Skeletal muscle satellite cell (primary cell): Measurements from ENCODE around the gene DLG4.
"Not testable (repeated sequence)": the region's sequence is repeated elsewhere in the genome, so short reads cannot be mapped to it uniquely, and the experiment has no call there.

Experiments
- H3K27me3 ChIP-seq: 2 replicates; pipeline ENCODE4 v1.7.0; 2013; ENCODE audit warnings: low read length; ENCODE audit not compliant: control insufficient read depth, insufficient read depth
- H3K36me3 ChIP-seq: 2 replicates; pipeline ENCODE4 v1.7.0; 2013; ENCODE audit warnings: mild to moderate bottlenecking, control low read depth, low read length; ENCODE audit not compliant: insufficient read depth
- H3K4me1 ChIP-seq: 2 replicates; pipeline ENCODE4 v1.7.0; 2013; ENCODE audit warnings: low read length; ENCODE audit not compliant: control insufficient read depth, insufficient read depth
- H3K4me2 ChIP-seq: 2 replicates; pipeline ENCODE4 v1.7.0; 2013; ENCODE audit warnings: mild to moderate bottlenecking, low read length
- H3K4me3 ChIP-seq: 2 replicates; pipeline ENCODE4 v1.7.0; 2013; ENCODE audit warnings: low read length
- H3K9ac ChIP-seq: 2 replicates; pipeline ENCODE4 v1.7.0; 2013; ENCODE audit warnings: mild to moderate bottlenecking, low read depth, low read length, moderate library complexity
- H3K9me3 ChIP-seq: replicated peaks from 2 replicates; pipeline ENCODE4 v1.7.0; 2013; ENCODE audit warnings: mild to moderate bottlenecking, control low read depth, low read length

Gene DLG4

DNA sequence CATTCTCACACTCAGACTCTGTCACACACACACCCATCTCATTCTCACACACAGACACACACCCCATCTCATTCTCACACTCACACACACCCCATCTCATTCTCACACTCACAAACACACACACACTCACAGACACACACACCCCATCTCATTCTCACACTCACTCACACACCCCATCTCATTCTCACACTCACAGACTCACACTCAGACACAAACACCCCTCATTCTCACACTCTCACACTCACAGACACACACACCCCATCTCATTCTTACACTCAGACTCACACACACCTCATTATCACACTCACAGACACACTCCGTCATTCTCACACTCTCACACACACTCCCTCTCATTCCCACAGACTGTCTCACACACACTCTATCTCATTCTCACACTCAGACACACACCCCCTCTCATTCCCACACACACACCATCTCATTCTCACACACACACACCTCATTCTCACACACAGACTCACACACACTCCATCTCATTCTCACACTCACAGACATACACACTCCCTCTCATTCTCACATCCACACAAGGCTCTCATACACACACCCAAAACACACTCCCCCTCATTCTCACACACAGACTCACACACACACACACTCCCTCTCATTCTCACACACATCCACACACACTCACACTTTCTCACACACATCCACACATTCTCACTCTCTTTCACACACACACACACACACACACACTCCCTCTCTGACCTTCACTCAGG lies 43.4 kb downstream of the DLG4 start:
- Histone ChIP-seq H3K4me3 (no peak overlapping the region), H3K4me1 (peaks cover 20% of the 10 kb centered on the region), H3K27me3 (peaks cover 2% of the 10 kb centered on the region), H3K9ac (no peak overlapping the region), H3K9me3 (no peaks in the 10 kb centered on the region), H3K36me3 (no peaks in the 10 kb centered on the region), H3K4me2 (no peak overlapping the region)

DNA sequence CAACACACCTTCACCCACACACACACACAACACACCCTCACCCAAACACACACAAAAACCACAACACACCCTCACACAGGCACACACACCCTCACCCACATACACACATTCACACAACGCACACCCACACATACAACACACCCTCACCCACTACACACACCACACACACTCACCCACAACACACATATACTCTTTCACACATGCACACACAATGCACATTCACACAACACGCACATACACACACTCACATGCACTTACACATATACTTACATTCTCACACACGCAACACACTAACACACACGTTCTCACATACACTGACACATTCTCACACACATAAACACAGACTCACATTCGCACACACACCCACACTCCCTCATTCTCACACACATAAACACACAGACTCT lies 44.3 kb downstream of the DLG4 start:
- no peak overlapping the region for H3K4me3 ChIP-seq
- H3K4me1 ChIP-seq, result peaks cover 23% of the 10 kb centered on the region
- no peak overlapping the region for H3K4me2 ChIP-seq
- H3K9me3 ChIP-seq, result peaks cover under 1% of the 10 kb centered on the region
- no peak overlapping the region for H3K9ac ChIP-seq
- no peaks in the 10 kb centered on the region for H3K36me3 ChIP-seq
- H3K27me3 ChIP-seq, result peaks cover 2% of the 10 kb centered on the region

DNA sequence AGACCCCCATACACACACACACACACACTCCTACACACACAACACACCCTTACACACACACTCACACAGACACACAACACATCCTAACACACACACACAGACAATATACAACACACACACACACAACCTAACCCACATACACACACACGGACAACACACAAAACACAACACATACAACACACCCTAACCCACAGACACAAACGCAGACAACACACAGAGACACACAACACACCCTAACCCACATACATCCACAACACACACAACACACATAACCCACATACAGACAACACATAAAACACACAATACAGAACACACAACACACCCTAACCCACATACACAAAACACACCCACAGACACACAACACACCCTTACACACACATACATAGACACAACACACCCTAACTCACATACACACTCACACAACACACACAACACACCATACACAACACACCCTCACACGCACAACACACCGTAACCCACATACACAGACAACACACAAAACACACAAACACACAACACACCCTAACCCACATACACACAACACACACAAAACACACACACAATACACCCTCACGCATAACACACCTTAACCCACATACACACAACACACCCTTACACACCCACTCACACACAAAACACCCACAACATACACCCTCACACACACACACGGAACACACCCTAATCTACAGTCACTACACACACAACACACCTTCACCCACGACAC lies 44.9 kb downstream of the DLG4 start:
- Histone ChIP-seq H3K27me3 (peaks cover 2% of the 10 kb centered on the region), H3K36me3 (no peaks in the 10 kb centered on the region), H3K4me1 (peaks cover 23% of the 10 kb centered on the region), H3K4me2 (peak overlapping the region; percentile 35), H3K9me3 (peaks cover 3% of the 10 kb centered on the region), H3K4me3 (no peak overlapping the region), H3K9ac (no peak overlapping the region)

DNA sequence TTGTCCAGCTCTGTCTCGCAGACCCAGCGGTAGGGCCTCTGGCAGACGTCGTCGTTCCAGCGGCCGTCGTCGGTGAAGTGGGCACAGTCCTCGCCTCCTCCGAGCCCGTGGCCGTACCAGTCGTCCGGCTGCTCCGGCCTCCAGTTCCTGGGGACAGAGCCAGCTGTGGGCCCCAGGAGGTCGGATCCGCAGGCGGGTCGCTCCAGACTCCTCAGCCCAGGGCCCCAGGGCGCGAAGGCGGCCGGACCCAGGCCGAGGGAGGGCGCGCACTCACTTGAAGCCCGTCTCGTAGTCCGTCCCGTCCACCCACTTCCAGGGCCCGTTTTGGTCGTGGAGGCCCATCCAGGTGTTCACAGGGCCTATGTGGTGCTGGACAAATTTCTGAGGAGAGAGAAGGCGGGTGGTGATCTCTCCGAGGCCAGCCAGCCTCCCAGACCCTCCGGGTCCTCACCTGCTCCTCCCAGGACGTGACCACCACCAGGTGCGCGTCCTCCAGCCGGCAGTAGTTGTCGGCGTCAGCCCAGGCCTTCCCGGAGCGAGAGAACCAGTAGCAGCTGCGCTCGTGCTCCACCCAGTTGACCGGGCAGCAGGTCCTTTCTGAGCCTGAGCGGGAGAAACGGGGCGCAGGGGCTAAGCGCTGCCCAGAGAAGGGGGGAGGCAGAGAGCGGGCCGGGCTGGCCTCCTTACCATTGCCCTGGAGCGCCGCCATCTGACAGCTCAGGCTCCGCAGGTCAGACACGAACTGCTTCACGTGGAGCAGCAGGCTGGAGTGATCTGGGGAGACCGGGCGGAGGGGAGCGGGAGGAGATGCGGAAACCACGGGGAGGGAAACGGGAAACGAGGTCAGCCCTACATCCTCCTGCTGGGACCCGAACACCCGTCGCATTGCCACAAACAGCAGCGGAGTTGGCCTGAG lies 45.7 kb downstream of the DLG4 start:
- H3K4me1 ChIP-seq, result peaks cover 23% of the 10 kb centered on the region
- no peak overlapping the region for H3K4me3 ChIP-seq
- peak overlapping the region; percentile 35 for H3K4me2 ChIP-seq
- no peak overlapping the region for H3K9ac ChIP-seq
- H3K36me3 ChIP-seq, result no peaks in the 10 kb centered on the region
- H3K27me3 ChIP-seq, result peaks cover 2% of the 10 kb centered on the region
- H3K9me3 ChIP-seq, result peaks cover 3% of the 10 kb centered on the region

GRCh38 chr17:7172522-7173191 lies 47.0 kb downstream of the DLG4 start:
- not testable (repeated sequence) for H3K9ac ChIP-seq, H3K4me2 ChIP-seq, H3K9me3 ChIP-seq, H3K27me3 ChIP-seq, H3K36me3 ChIP-seq, H3K4me3 ChIP-seq
- H3K4me1 ChIP-seq, result peaks cover 15% of the 10 kb centered on the region

GRCh38 chr17:7169565-7169908 lies 50.1 kb downstream of the DLG4 start:
- not testable (repeated sequence) for H3K4me2 ChIP-seq, H3K9me3 ChIP-seq, H3K4me3 ChIP-seq, H3K27me3 ChIP-seq, H3K36me3 ChIP-seq, H3K9ac ChIP-seq, H3K4me1 ChIP-seq

DNA sequence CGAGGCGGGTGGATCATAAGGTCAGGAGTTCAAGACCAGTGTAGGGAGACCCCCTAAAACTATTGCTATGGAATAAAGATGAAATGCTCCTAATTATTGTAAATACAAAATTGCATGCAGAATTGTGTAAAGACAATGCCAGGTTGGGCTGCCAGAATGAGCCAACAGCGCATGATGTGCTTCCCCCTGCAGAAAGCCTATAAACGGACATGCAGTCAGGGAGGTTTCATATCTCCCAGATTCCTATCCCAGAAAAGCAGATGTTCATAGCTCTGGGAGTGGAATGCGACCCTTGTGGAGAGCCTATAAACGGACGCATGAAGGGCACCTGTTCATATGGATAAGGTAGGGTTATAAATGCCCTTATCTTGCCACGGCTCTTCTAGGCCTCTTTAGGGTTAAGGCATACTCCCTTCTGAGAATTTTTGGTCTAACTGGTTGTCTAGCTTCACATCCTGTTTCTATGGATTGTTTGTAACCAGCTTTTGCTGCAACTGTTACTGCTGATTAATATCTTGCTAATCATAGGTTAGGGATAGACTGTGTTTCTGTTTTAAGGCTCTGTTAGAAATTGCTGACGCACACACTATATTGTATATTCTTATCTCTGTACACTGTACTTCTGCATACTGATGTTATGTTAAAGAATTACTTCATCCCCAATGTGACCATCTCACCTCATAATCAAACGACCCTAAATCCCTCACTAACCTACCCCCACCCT lies 50.6 kb downstream of the DLG4 start:
- H3K4me3 ChIP-seq, H3K4me2 ChIP-seq, H3K36me3 ChIP-seq, H3K9me3 ChIP-seq, H3K27me3 ChIP-seq, H3K4me1 ChIP-seq, H3K9ac ChIP-seq: not testable (repeated sequence)

DNA sequence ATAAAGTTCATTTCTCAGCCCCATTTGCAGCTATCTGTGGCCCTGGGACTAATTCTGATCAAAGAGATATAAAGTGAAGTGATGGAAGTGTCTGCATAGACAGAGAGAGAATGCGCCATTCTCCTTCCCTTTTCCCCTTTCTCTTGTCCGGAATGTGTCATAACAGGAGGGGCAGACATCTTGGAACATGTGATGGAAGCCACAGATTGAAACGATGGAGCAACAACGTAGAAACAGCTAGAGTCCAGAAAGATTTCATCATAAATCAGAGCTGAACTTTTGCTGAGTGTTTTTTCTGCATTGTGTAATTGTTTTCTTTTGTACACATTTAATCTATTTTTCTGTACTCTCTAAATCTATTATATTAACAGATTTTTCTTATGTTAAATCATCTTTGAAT lies 51.8 kb downstream of the DLG4 start:
- no peak overlapping the region for H3K4me2 ChIP-seq
- H3K36me3 ChIP-seq, result no peaks in the 10 kb centered on the region
- no peak overlapping the region for H3K9ac ChIP-seq
- H3K4me1 ChIP-seq, result peaks cover 7% of the 10 kb centered on the region
- H3K27me3 ChIP-seq, result peaks cover 3% of the 10 kb centered on the region
- peaks cover 3% of the 10 kb centered on the region for H3K9me3 ChIP-seq
- H3K4me3 ChIP-seq, result no peak overlapping the region

DNA sequence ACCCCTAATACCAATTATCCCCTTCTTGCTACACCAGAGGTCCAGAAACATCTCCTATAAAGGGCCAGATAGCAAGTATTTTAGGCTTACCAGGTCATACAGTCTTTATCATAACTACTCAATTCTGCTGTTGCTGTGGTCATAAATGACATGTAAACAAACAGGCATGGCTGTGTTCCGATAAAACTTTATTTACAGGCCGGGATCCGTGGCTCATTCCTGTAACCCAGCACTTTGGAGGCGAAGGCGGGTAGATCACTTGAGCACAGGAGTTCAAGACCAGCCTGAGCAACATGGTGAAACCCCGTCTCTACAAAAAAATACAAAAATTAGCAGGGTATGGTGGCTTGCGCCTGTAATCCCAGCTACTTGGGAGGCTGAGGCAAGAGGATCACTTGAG lies 52.8 kb downstream of the DLG4 start:
- Histone ChIP-seq H3K4me2 (no peak overlapping the region), H3K9me3 (peaks cover 3% of the 10 kb centered on the region), H3K9ac (no peak overlapping the region), H3K4me3 (no peak overlapping the region), H3K4me1 (peaks cover 7% of the 10 kb centered on the region), H3K27me3 (peaks cover 6% of the 10 kb centered on the region), H3K36me3 (no peaks in the 10 kb centered on the region)

GRCh38 chr17:7159571-7159970 lies 60.1 kb downstream of the DLG4 start:
- H3K27me3 ChIP-seq, result peaks cover 40% of the 10 kb centered on the region
- not testable (repeated sequence) for H3K4me3 ChIP-seq, H3K9ac ChIP-seq, H3K36me3 ChIP-seq, H3K4me1 ChIP-seq, H3K9me3 ChIP-seq, H3K4me2 ChIP-seq

- not testable (repeated sequence) for H3K36me3 ChIP-seq
- peaks cover 46% of the 10 kb centered on the region for H3K27me3 ChIP-seq
Measured at GRCh38 chr17:7158424-7158823, 61.2 kb downstream of the DLG4 start.

More at GRCh38 chr17:7158424-7158823, 61.2 kb downstream of the DLG4 start:
- not testable (repeated sequence) for H3K4me3 ChIP-seq, H3K9me3 ChIP-seq, H3K4me1 ChIP-seq, H3K4me2 ChIP-seq, H3K9ac ChIP-seq
